Keratinocyte (primary cell): ENCODE results near the gene COL4A6.

Experiments
- CTCF ChIP-seq, 3 experiments: IDR thresholded peaks in 1 of 3; conservative IDR thresholded peaks in 1 of 3; optimal IDR thresholded peaks in 1 of 3; 2 replicates in 2 of 3; 3 replicates in 1 of 3; pipeline versions ENCODE3 to v1.5.1; 2011; ENCODE audit warnings: low read length in 3 of 3, mild to moderate bottlenecking in 3 of 3, moderate library complexity in 2 of 3, control low read depth in 1 of 3, inconsistent platforms in 1 of 3; ENCODE audit not compliant: insufficient read depth in 2 of 3; ENCODE audit errors: extremely low read depth in 1 of 3
- EZH2 ChIP-seq: IDR thresholded peaks from one replicate; pipeline ENCODE4 v1.6.1; 2012; ENCODE audit warnings: inconsistent platforms, mild to moderate bottlenecking, low read length, moderate library complexity

- TF ChIP-seq CTCF (optimal IDR thresholded peaks at IDR 0.05 in 1 of 3, IDR thresholded peaks at IDR 0.05 in 1 of 3, conservative IDR thresholded peaks at IDR 0.05 in 1 of 3; ENCODE audit: extremely low read depth in 1 of 3, insufficient read depth in 2 of 3, low read length in 3 of 3) (peak in 1 of 3 experiments; percentile 28), EZH2 (no peak)
These were observed 140.9 kb downstream of the COL4A6 start for GRCh38 chrX:108297290-108297689.
